HG03039 (cell line): ENCODE data around the gene PIP5K1B.

Experiments
- ATAC-seq: cut with Tn5 transposase; IDR thresholded peaks from one replicate; pipeline ENCODE4 v1.9.1; 2021; ENCODE audit warnings: mild to moderate bottlenecking, moderate library complexity; ENCODE audit not compliant: unreplicated experiment

The PIP5K1B gene

DNA sequence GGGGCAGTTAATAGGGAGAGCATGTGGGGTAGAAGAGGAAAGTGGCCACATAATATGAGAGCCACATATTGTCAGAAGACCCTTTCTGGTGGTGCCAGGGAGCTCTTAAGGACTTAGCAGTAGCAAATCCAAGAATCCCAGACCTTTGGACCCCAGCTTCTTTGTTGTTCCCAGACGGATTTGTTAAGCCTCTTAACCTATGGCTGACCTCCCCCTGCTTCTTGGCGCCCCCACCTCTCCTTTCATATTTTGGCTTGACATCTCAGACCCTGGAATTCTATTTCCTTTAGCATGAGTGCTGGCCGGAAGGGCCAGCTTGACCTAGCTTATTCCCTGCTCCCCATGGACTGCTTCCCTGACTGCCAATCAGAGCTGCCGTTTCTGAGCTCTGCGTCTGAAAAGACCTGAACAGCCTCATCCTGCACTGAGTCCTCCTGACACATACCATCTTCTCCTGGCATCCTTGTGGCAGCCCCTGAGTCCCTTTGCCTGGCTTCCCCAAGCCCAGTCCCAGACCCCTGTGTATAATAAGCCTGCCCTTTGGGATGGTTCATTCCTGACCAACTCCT lies 192.6 kb downstream of the PIP5K1B start:
- ATAC-seq: no peak

DNA sequence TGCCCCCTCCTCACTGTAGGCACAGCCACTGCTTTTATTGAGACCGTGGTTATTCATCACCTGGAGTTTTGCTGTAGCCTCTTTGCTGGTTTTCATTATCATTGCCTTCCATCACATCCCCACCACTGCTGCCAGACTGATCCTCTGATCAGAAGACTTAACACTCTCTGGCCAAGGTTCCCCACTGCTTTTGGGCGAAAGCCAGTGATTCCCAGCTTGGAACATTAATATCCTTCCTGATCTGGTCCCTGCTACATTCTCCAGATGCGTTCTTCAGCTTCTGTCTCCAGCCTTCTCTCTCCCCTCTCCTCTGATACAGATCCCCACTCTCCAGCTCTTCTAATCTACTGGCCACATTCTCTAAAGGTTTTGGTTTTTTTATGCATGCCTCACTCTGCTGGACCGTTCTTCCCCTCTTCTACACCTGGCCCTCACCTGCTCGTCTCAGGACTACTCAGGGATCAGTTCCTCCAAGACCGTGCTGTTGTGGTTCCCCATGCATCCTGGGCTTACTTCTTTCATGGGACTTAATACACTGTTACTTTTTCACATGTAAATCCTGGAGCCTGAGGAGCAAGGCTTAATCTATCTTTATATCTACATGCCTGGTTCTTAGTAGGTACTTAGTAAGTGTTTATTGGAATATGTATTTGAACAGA lies 193.9 kb downstream of the PIP5K1B start:
- no peak for ATAC-seq

DNA sequence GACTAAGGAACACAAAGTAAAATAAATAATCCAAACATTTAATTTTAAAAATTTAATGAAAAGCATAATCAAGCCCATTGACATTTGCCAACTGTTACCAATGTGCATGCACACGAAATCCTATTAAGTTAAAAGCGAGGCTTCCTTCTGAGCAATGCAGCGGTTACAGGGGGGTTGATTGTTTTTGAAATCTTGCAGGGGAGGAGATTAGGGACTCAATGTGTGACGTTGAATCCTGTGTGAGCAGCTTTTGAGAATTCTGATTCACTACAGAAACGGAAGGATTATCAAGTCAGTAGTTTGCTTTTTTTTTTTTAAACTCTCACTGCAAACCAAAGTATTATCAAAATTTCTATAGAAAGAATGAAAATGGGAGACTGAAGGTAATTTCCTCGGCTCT lies 199.4 kb downstream of the PIP5K1B start:
- no peak for ATAC-seq

DNA sequence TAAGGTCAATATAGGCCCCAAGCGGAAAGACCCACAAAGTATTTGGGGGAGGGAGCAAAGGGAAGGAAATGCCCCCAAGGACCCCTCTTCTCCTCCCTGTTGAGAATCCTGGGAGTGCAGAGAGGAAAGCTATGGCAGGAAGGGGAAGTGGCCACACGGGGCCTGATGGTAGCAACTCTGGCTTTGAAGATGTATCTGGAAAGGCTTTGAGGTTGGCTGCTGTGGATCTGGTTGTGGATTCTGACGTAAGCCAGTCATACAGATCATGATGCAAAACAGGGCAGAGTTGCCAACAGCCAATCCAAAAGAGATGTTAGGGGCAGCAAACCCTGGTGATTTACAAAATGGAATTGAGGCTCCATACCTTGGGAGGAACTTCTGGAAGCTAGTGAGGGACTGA lies 200.1 kb downstream of the PIP5K1B start:
- no peak for ATAC-seq

DNA sequence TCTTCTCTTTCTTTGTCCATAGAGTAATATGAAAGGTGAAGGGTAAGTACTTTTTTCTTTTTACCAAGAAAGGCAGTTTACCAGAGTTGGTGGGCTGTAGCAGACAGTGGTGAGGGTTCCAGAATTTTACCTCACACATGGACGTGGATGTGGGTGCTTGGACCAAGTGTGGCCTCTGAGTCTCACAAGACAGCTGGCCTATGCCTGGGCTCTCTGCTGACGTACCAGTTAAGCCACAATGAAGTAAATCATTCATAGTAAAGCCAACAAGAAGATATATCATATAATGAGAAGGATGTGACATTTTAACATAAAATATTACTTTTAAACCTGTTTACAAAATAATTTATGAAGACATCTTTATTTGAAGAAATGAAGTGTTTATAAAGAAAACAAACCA lies 202.9 kb downstream of the PIP5K1B start:
- no peak for ATAC-seq

DNA sequence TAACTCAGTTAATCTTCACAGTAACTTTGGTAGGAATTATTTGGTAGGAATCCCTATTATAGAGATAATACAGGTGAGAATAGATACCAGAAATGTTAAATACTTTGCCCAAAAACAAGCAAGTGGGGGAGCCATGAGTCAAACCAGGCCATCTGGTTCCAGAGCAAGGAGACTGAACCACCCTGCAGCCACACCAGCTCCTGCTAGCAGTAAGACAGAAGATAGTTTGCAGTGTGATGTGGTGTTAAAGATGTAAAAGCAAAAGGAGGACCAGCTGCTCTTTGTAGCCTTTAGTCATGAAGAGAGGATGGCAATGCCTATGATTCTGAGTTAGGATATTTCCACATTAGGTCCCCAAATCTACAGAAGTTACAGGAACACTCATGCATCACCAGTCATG lies 207.5 kb downstream of the PIP5K1B start:
- no peak for ATAC-seq

DNA sequence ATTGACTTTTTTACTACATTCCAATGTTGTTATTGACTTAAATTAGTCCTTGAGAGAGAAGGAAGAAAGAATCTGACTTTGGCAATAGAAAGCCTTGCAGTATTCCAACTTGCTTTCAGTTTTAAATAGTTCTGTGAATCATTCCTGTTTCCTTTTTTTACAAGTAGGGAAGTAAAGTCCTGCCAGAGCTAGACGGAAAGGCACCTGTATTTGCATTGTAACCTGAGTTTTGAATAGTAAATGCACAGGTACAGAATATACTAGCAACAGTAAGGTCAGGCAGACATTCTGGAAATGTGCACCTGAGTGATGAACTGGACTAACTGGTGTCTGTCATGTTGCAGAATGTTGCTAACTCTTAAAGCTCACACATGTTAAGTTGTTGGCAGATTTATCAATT lies 208.0 kb downstream of the PIP5K1B start:
- no peak for ATAC-seq

DNA sequence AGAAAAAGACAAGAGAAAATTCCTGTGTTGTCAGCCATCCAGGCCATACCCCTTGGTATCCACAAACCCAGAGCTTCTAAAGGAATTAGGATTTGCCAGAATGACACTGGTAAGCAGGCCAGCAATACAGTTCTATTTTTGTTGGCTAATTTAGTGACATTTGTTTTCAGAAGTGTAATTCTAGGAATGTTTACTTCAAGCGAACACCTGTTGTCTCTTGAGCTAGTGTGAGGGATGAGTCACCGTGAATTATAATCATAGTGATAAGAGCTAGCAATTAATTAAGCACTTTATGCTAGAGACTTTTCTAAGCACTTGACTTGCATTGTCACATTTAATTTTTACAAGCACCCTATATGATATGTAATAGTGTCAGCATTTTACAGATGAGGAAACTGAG lies 209.7 kb downstream of the PIP5K1B start:
- ATAC-seq: no peak

DNA sequence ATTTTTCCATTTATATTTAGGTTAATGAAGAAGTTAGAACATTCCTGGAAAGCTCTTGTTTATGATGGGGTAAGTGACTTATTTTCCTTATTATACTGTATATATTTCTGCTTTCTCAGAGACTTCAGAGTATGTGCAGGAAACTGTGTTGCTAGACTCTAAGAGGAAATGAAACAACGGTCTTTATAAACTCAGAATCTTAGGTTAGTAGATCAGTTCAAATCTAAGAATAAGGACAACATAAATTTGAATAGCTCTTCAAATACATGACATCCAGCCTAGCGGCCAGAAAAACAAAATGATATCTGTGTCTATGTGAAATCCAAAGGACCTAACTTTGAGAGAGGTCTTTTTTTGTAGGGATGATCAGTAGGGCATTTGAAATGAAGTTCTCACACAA lies 214.6 kb downstream of the PIP5K1B start:
- ATAC-seq: no peak

DNA sequence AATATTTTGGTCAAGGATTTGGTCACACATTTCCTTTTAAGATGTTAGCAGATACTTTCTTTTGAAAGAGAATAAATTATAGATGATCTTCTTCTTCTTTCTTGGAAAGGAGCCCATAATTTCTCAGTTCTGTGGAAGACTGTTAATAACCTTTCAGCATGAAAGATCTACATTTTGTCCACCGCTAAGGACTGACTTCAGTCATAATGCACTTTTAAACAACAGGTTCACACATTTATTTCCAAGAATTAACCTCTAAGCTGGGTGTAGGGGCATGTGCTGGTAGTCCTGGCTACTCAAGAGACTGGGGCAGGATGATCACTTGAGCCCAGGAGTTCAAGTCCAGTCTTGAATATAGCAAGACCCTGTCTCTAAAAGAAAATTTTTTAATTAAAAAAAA lies 215.9 kb downstream of the PIP5K1B start:
- no peak for ATAC-seq

DNA sequence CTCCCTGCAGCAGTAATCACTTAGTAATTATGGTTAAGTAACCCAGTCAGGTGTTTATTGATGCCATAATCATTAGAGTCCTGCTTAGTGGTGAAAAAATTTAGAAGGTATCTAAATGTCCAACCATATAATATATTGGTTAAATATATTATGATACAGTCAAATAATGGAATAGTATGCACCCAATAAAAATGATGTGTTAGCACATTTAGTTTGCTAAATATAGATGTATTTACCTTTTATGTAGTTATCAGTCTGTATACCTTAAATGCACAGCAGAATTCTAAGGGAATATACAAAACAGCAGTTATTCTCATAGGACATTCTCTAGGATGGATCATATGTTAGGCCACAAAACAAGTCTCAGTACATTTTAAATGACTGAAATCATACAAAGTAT lies 218.4 kb downstream of the PIP5K1B start:
- no peak for ATAC-seq

DNA sequence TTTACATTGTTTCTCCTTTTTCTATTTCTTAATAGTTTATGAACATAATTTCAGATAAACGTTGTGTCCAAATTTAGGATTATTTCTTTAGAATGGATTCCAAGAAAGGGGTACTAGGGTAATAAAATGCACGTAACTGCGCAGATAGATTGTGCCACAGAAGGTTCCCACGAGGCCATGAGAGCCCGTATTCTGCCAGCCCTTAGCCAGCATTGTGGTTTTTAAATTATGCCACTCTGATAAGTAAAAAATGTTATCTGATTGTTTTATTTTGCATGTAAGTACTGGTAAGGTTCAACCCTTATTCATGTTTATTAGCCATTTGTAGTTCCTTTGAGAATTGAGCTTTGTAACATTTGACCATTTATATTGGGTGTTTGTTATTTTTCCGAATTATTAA lies 220.1 kb downstream of the PIP5K1B start:
- ATAC-seq: no peak

DNA sequence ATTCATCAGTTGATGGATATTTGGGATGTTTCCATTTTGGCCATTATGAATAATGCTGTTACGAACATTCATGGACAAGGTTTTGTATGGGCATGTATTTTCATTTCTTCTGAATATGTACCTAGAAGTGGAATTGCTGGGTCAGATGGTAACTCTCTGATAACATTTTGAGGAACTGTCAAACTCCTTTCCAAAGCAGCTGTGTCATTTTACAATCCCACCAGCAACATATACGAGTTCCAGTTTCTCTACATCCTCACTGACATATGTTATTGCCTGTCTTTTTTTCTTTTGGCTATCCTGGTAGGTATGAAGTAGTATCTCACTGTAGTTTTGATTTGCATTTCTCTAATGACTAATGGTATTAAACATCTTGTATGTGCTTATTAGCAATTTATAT lies 222.1 kb downstream of the PIP5K1B start:
- no peak for ATAC-seq

DNA sequence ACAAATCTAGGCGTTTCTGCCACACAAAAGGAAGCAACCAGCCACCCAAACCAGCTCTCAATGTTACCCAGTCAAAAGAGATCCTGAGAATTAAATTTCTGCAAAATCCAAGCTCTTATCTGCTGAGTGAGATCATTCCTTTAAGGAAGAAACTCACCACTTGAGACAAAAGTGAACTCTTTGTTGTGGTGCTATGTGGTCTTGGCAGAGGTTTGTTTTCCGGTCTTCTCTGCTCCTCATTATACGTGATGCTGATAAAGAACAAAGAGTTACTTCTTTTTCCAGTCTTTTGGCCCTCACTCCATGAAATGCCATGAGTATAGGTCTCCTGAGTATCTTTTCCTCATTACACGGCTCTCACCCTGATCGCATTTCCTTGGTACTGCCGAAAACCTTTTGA lies 226.8 kb downstream of the PIP5K1B start:
- ATAC-seq: no peak

DNA sequence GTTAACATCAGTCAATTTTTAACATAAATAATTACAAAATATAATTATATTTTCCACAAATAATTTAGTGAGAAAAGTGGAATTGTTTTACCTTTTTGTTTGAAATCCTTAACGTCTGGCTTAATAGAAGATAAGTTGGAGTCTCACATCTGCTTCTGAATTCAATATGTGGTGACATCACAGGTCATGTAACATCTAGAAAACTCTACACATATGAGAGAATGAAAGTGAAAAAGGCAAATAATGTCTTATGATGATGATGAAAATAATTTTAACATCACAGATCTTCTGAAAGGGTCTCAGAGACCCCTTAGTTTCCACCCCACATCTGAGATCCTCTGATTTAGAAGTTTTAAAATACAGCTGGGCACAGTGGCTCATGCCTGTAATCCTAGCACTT lies 227.4 kb downstream of the PIP5K1B start:
- no peak for ATAC-seq

DNA sequence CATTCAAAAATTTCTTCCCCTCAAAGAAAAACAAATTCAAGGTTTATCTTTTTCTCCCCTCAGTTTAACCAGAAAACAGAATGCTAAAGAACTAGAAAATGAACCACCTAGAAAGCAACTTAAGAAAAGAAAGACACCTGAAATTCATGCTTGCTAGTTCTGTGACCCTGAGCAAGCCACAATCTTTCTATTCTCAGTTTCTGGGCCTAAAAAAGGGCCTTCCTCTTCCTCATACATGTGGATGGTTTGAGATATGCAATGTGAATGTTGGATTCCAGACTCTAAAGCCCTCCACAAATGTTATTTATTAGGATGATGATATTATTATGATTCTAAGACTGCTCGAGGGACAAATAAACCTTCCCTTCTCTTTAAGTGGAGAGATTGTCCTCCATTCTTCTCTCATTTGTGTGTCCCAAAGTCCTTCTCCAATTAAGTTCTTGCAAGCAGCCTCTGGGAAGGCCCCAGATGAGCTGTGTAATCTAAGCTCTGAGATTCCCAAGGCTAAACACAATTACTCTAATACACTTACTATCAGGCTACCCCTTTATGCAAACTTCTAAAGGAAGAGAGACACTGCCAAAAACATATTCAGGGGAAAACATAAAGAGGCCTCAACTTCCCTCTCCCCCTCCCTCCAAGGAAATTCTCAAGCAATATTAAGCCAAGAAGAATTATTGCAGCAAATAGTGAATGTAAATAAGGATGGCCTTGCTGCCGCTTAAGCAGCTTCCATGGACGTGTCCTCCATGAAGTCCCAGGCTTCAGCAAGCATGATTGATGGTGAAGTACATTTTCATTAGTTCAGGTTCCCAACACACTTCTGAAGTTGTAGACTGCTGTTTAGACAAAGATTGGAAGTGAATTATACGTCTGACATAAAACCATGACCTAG lies 228.6 kb downstream of the PIP5K1B start:
- peak; percentile 95 for ATAC-seq

DNA sequence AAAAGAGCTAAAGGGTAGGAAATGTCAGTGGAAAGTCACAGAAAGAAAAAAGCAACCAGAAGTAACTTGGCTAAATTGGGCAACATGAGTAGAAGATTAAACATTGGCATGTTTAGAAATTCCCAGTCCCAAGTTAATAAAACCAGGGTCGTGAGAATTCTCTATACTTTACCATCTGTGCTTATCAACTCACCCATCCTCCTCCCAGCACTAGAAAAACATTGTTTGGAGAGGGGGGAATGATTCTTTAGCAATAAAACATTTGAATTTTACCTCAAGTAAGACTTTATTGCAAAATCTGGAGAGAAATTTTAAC lies 229.2 kb downstream of the PIP5K1B start:
- no peak for ATAC-seq

DNA sequence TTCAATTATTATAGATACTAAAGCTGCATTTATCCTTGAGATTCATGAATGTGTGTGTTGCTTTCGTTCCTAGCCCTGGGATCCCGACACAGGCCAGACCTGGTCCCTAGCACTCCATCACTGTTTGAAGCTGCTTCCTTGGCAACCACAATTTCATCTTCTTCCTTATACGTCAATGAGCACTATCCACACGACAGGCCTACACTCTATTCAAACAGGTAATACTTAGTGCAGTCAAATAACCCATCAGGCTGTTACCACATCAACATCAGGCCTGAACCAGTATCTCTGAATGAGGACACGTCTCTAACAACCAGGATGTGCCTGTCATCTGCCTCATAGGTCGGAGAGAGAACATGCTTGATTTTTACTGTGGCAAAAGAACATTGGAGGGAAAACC lies 235.5 kb downstream of the PIP5K1B start:
- ATAC-seq: no peak

DNA sequence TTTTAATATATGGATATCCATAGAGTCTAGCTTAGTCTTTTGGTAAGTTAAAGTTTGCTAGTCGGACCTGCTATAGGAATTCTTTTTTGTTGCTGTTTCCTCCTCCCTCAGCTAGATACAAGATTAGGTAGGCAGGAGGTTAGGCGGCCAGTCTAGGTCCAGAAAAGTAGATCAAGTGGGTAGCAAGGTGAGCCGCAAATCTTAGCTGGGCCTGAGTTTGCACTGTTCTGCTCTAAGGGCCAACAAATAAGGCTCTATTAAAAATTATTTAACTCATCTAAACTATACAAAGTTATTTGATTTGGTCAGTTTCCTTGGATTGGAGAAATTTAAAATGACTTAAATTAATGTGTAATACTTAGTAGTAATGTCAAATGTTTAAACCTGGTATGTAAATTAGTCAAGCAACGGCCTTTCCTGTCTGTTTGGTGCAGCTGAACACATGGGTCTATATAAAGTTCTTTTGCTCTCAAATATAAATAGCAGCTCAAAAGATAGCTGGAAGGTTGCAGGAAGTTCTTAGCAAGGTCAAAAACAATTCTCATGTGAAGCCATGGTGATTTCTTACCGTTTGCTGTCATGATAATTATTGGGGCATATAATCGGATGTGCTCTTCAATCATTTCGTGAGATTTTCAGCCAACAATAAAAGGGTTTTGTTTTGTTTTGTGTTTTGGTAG lies 236.9 kb downstream of the PIP5K1B start:
- ATAC-seq: no peak

DNA sequence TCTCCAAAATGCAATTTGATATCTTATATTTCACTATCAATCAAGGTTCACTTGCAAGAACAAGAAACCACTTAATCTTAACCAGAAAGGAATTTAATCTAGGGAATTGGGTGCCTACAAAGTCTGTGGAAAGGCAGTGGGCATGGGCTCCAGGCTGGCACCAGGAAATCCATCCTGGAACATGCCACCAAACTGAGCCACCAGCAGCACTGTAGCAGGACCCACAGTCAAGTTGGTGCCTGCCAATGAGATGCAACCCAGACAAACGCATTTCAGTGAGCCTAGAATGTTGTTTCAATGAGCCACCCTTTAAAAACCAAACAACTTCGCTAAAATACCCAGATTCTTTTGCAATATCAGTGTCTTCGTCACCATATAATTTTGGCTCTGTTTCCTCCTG lies 237.8 kb downstream of the PIP5K1B start:
- ATAC-seq: no peak

DNA sequence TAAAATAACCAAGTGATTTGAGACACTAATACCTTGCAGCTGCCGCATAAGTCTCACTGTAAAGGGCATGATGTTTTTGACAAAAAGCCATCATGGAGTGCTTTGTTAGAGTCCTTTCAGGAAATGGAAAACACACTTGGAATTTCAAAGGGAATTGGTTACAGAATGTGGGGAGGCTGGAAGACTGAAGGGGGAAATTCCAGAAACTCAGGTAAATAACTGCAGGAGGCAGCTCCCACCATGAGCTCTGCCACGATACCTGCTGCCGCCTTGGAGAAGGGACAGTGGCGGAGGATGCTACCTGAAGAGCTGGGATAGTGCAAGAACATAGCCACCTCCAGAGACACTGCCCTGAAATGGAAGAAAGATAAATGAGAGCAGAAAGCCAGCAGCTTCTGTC lies 242.0 kb downstream of the PIP5K1B start:
- no peak for ATAC-seq
